Neural progenitor cell (in vitro differentiated cells): ENCODE measurements around the gene GKN2. TPM values are rescaled to one million over a fixed set of nuclear protein-coding genes. Genes with fewer than 3 reads are reported as not detected.

ENCODE experiments used
- DNase-seq: peaks from one replicate; pipeline ENCODE4 v3.0.0-alpha.2; 2016; ENCODE audit warnings: low spot score
- H2AFZ ChIP-seq: fragments of 200-600 bp; sonication (generic); replicated peaks from 2 replicates; pipeline ENCODE4 v1.6.1; 2016; ENCODE audit warnings: antibody characterized with exemption
- H3F3A ChIP-seq: fragments of 200-600 bp; sonication (generic); 2 replicates; pipeline ENCODE4 v1.6.1; 2016; ENCODE audit warnings: antibody characterized with exemption, low read depth
- H3K27ac ChIP-seq: fragments of 200-600 bp; sonication (generic); 2 replicates; pipeline ENCODE4 v1.5.1; 2016; ENCODE audit warnings: mild to moderate bottlenecking
- H3K27me3 ChIP-seq: fragments of 200-600 bp; sonication (generic); 2 replicates; pipeline ENCODE4 v1.6.1; 2016; ENCODE audit warnings: mild to moderate bottlenecking, moderate library complexity
- H3K36me3 ChIP-seq: fragments of 200-600 bp; sonication (generic); 2 replicates; pipeline ENCODE4 v1.5.1; 2016
- H3K4me1 ChIP-seq: fragments of 200-600 bp; sonication (generic); 2 replicates; pipeline ENCODE4 v1.6.1; 2016; ENCODE audit warnings: mixed run types
- H3K4me2 ChIP-seq: fragments of 200-600 bp; sonication (generic); 2 replicates; pipeline ENCODE4 v1.6.1; 2016
- H3K4me3 ChIP-seq: fragments of 200-600 bp; sonication (generic); 2 replicates; pipeline ENCODE4 v1.5.1; 2016
- H3K79me2 ChIP-seq: fragments of 200-600 bp; sonication (generic); 2 replicates; pipeline ENCODE4 v1.6.1; 2016; ENCODE audit warnings: low read depth
- H3K9ac ChIP-seq: fragments of 200-600 bp; sonication (generic); 2 replicates; pipeline ENCODE4 v1.6.1; 2016
- H3K9me3 ChIP-seq: fragments of 200-600 bp; sonication (generic); 2 replicates; pipeline ENCODE4 v1.5.1; 2016; ENCODE audit warnings: low read depth
- H4K20me1 ChIP-seq: fragments of 200-600 bp; sonication (generic); 2 replicates; pipeline ENCODE4 v1.6.1; 2016; ENCODE audit warnings: low read depth
- H3K27ac Mint-ChIP-seq: 3 replicates; pipeline ENCODE4 v1.8.0; 2021; ENCODE audit warnings: mixed read lengths
- H3K27me3 Mint-ChIP-seq: 2 replicates; pipeline ENCODE4 v1.8.0; 2022; ENCODE audit warnings: low read depth, mild to moderate bottlenecking, inconsistent platforms, moderate library complexity, mixed read lengths; ENCODE audit not compliant: insufficient read depth
- H3K36me3 Mint-ChIP-seq: 3 replicates; pipeline ENCODE4 v1.8.0; 2021; ENCODE audit warnings: mixed read lengths
- H3K4me1 Mint-ChIP-seq: 3 replicates; pipeline ENCODE4 v1.8.0; 2021; ENCODE audit warnings: mixed read lengths
- H3K4me3 Mint-ChIP-seq: 3 replicates; pipeline ENCODE4 v1.8.0; 2021; ENCODE audit warnings: mild to moderate bottlenecking, moderate library complexity, mixed read lengths
- H3K9me3 Mint-ChIP-seq: 3 replicates; pipeline ENCODE4 v1.8.0; 2020; ENCODE audit warnings: mixed read lengths
- CTCF ChIP-seq: fragments of 200-600 bp; sonication (generic); IDR thresholded peaks from 2 replicates; pipeline ENCODE4 v1.5.1; 2017; ENCODE audit warnings: antibody characterized with exemption, mild to moderate bottlenecking
- EZH2 ChIP-seq: fragments of 200-600 bp; sonication (generic); IDR thresholded peaks from 2 replicates; pipeline ENCODE4 v1.6.1; 2017; ENCODE audit warnings: antibody characterized with exemption, mild to moderate bottlenecking, moderate library complexity
- EZH2phosphoT487 ChIP-seq: fragments of 200-600 bp; sonication (generic); IDR thresholded peaks from 2 replicates; pipeline ENCODE4 v1.6.1; 2017; ENCODE audit warnings: antibody characterized with exemption
- total RNA-seq: library from RNA; depleted of rRNA; stranded (reverse); fragments of >200 nt; gene quantifications from 2 replicates; pipeline ENCODE4 v1.2.3, GENCODE V29; 2015; ENCODE audit warnings: low replicate concordance

Gene GKN2
- total RNA-seq, 1 donor from 2014 or later, result not detected

GRCh38 chr2:68975844-68976243 lies 23.2 kb upstream of the GKN2 start:
- H3K9me3 ChIP-seq, result no peaks in the 10 kb centered on the region
- Mint-ChIP-seq H3K27ac (no peak overlapping the region), H3K4me1 (no peaks in the 10 kb centered on the region), H3K36me3 (no peaks in the 10 kb centered on the region), H3K9me3 (no peaks in the 10 kb centered on the region), H3K27me3 (no peaks in the 10 kb centered on the region), H3K4me3 (no peak overlapping the region)
- no peaks in the 10 kb centered on the region for H4K20me1 ChIP-seq
- H3K79me2 ChIP-seq, result no peaks in the 10 kb centered on the region
- no peak for TF ChIP-seq EZH2
- TF ChIP-seq CTCF, result no peak
- TF ChIP-seq EZH2phosphoT487, result no peak
- no peaks in the 10 kb centered on the region for H3K36me3 ChIP-seq
- H3K4me1 ChIP-seq, result no peaks in the 10 kb centered on the region
- H3K9ac ChIP-seq, result no peak overlapping the region
- no peaks in the 10 kb centered on the region for H3F3A ChIP-seq
- H3K4me3 ChIP-seq, result no peak overlapping the region
- H3K4me2 ChIP-seq, result no peak overlapping the region
- no peaks in the 10 kb centered on the region for H3K27me3 ChIP-seq
- DNase-seq, result no peak
- H3K27ac ChIP-seq, result no peak overlapping the region
- no peak overlapping the region for H2AFZ ChIP-seq

DNA sequence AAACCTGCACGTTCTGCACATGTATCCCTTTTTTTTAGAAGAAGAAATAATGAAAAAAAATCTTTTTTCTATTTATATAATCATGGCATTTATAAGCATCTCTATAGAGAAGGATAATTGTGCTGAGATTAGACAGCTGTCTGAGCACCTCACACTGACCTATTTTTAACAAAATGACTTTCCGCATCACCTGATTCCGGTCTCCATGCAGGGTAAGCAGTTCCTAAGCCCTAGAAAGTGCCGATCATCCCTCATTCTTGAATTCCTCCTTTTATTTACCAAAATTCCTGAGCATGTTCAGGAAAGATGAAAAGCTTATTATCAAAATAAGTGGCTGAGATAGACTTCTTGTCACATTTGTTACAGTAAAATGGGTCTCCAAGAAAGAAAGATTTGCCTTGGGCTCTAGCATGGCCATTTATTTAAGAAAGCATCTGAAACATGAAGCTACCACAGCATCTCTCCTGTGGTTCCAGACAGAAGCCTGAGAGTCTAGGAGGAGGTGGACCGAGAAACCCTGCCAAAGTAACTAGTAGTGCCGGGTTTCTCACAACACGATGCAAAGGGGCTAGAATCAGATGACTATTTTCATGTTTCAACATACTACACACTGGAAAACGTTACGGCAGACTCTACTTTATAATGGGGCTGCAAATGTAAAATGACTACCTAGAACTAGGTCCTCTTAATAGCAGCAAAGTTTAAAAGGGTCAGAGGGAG lies 22.4 kb upstream of the GKN2 start:
- Histone ChIP-seq H2AFZ (no peak overlapping the region), H3K27ac (no peak overlapping the region), H3K9me3 (no peaks in the 10 kb centered on the region), H3K4me2 (no peak overlapping the region), H3K9ac (no peak overlapping the region), H3K27me3 (no peaks in the 10 kb centered on the region), H3K36me3 (no peaks in the 10 kb centered on the region), H3K4me1 (no peaks in the 10 kb centered on the region), H3F3A (no peaks in the 10 kb centered on the region), H3K79me2 (no peaks in the 10 kb centered on the region), H3K4me3 (no peak overlapping the region), H4K20me1 (no peaks in the 10 kb centered on the region)
- no peaks in the 10 kb centered on the region for H3K9me3 Mint-ChIP-seq
- no peak overlapping the region for H3K4me3 Mint-ChIP-seq
- no peak overlapping the region for H3K27ac Mint-ChIP-seq
- no peaks in the 10 kb centered on the region for H3K27me3 Mint-ChIP-seq
- no peak for DNase-seq
- no peaks in the 10 kb centered on the region for H3K36me3 Mint-ChIP-seq
- no peaks in the 10 kb centered on the region for H3K4me1 Mint-ChIP-seq
- TF ChIP-seq EZH2, result no peak
- TF ChIP-seq EZH2phosphoT487, result no peak
- TF ChIP-seq CTCF, result no peak

- Mint-ChIP-seq H3K4me1 (no peaks in the 10 kb centered on the region), H3K27ac (no peak within 1 kb of the TSS), H3K27me3 (no peaks in the 10 kb centered on the region), H3K9me3 (no peaks in the 10 kb centered on the region), H3K36me3 (no peaks in the 10 kb centered on the region), H3K4me3 (no peak within 1 kb of the TSS)
- H3K36me3 ChIP-seq, result no peaks in the 10 kb centered on the region
- no peak within 1 kb of the TSS for H2AFZ ChIP-seq
- no peaks in the 10 kb centered on the region for H3K27me3 ChIP-seq
- no peaks in the 10 kb centered on the region for H4K20me1 ChIP-seq
- no peak within 1 kb of the TSS for H3K9ac ChIP-seq
- no peaks in the 10 kb centered on the region for H3K9me3 ChIP-seq
- H3K27ac ChIP-seq, result no peak within 1 kb of the TSS
- no peaks in the 10 kb centered on the region for H3K4me1 ChIP-seq
- TF ChIP-seq EZH2 (no peak), EZH2phosphoT487 (no peak)
- no peaks in the 10 kb centered on the region for H3K79me2 ChIP-seq
- H3F3A ChIP-seq, result no peaks in the 10 kb centered on the region
- DNase-seq, result no peak
- no peak within 1 kb of the TSS for H3K4me2 ChIP-seq
- no peak within 1 kb of the TSS for H3K4me3 ChIP-seq
Observed at GRCh38 chr2:68974251-68974650, 21.6 kb upstream of the GKN2 start, which contains the start of gene GKN1. GKN1 (plus strand) TSS chr2:68974636; CDS start chr2:68974678, 42 bp downstream.

GRCh38 chr2:68971591-68972231 lies 19.0 kb upstream of the GKN2 start:
- Histone ChIP-seq H3F3A (no peaks in the 10 kb centered on the region), H3K27ac (no peak overlapping the region), H3K9me3 (no peaks in the 10 kb centered on the region), H3K4me1 (no peaks in the 10 kb centered on the region), H3K9ac (no peak overlapping the region), H2AFZ (no peak overlapping the region), H3K4me3 (no peak overlapping the region), H3K4me2 (no peak overlapping the region), H4K20me1 (no peaks in the 10 kb centered on the region), H3K79me2 (no peaks in the 10 kb centered on the region), H3K27me3 (no peaks in the 10 kb centered on the region), H3K36me3 (no peaks in the 10 kb centered on the region)
- H3K27me3 Mint-ChIP-seq, result no peaks in the 10 kb centered on the region
- no peak for DNase-seq
- no peak overlapping the region for H3K27ac Mint-ChIP-seq
- no peaks in the 10 kb centered on the region for H3K36me3 Mint-ChIP-seq
- no peaks in the 10 kb centered on the region for H3K4me1 Mint-ChIP-seq
- no peaks in the 10 kb centered on the region for H3K9me3 Mint-ChIP-seq
- TF ChIP-seq EZH2 (no peak), EZH2phosphoT487 (no peak), CTCF (no peak)
- H3K4me3 Mint-ChIP-seq, result no peak overlapping the region
